HepG2 (cell line): ENCODE results near the gene TUFM. TPM values are rescaled to one million over a fixed set of nuclear protein-coding genes. Genes with fewer than 3 reads are reported as not detected.

Experiments
- ATF3 ChIP-seq: sonication (generic); formaldehyde crosslinking; IDR thresholded peaks from 2 replicates; pipeline ENCODE4 v1.4.0; 2020; ENCODE audit warnings: missing genetic modification reagents
- CREB3 ChIP-seq: sonication (generic); formaldehyde crosslinking; IDR thresholded peaks from 2 replicates; pipeline ENCODE4 v1.5.0; 2020; ENCODE audit warnings: missing genetic modification reagents
- DNMT3B ChIP-seq: conservative IDR thresholded peaks from 2 replicates; pipeline ENCODE4 v1.6.1; 2016; ENCODE audit warnings: missing biosample characterization, control low read depth
- DPF2 ChIP-seq: sonication (generic); formaldehyde crosslinking; IDR thresholded peaks from 2 replicates; pipeline ENCODE4 v1.4.0; 2020; ENCODE audit warnings: mild to moderate bottlenecking, low read depth, missing genetic modification reagents, borderline replicate concordance
- FOXA1 ChIP-seq, 2 experiments: fragments of 450-650 bp in 1 of 2; sonication (generic) in 1 of 2; formaldehyde crosslinking in 1 of 2; IDR thresholded peaks; 2 replicates each; pipeline versions ENCODE4 v1.4.0 to v1.6.1; 2016 to 2020; ENCODE audit warnings: missing genetic modification reagents in 1 of 2
- FOXA3 ChIP-seq: IDR thresholded peaks from 2 replicates; pipeline ENCODE4 v1.6.1; 2016; ENCODE audit warnings: missing genetic modification reagents, missing compliant biosample characterization
- FOXO1 ChIP-seq: sonication (generic); formaldehyde crosslinking; IDR thresholded peaks from 2 replicates; pipeline ENCODE4 v1.4.0; 2020; ENCODE audit warnings: missing genetic modification reagents
- KAT7 ChIP-seq: IDR thresholded peaks from 2 replicates; pipeline ENCODE4 v1.6.1; 2018; ENCODE audit warnings: borderline replicate concordance, missing compliant biosample characterization
- MLXIP ChIP-seq: sonication (generic); formaldehyde crosslinking; IDR thresholded peaks from 2 replicates; pipeline ENCODE4 v1.9.0; 2021; ENCODE audit warnings: missing genetic modification reagents, borderline replicate concordance
- PCBP1 ChIP-seq: fragments of 200-400 bp; formaldehyde crosslinking; IDR thresholded peaks from 2 replicates; pipeline ENCODE4 v1.6.1; 2017; ENCODE audit warnings: mild to moderate bottlenecking, low read depth, low read length, borderline replicate concordance
- POLR2AphosphoS2 ChIP-seq: IDR thresholded peaks from 2 replicates; pipeline ENCODE4 v1.6.1; 2011; ENCODE audit warnings: low read depth, low read length, improper control_type of control experiment
- REL ChIP-seq: sonication (generic); formaldehyde crosslinking; conservative IDR thresholded peaks from 2 replicates; pipeline ENCODE4 v1.8.0; 2022; ENCODE audit warnings: mild to moderate bottlenecking, missing genetic modification reagents, moderate library complexity
- RXRA ChIP-seq: sonication (generic); formaldehyde crosslinking; IDR thresholded peaks from 2 replicates; pipeline ENCODE4 v1.5.1; 2020; ENCODE audit warnings: missing genetic modification reagents
- SP140L ChIP-seq: sonication (generic); formaldehyde crosslinking; IDR thresholded peaks from 2 replicates; pipeline ENCODE4 v1.4.0; 2020; ENCODE audit warnings: missing genetic modification reagents, borderline replicate concordance
- STAT5B ChIP-seq: sonication (generic); formaldehyde crosslinking; IDR thresholded peaks from 2 replicates; pipeline ENCODE4 v1.4.0; 2020; ENCODE audit warnings: missing genetic modification reagents
- TFAP4 ChIP-seq: sonication (generic); IDR thresholded peaks from 2 replicates; pipeline ENCODE4 v1.6.1; 2016; ENCODE audit warnings: low read depth, borderline replicate concordance
- THAP11 ChIP-seq: IDR thresholded peaks from 2 replicates; pipeline ENCODE4 v1.6.1; 2016; ENCODE audit warnings: missing biosample characterization, missing genetic modification reagents
- WIZ ChIP-seq: sonication (generic); formaldehyde crosslinking; IDR thresholded peaks from 2 replicates; pipeline ENCODE4 v1.5.1; 2020; ENCODE audit warnings: mild to moderate bottlenecking, missing genetic modification reagents
- ZC3H13 ChIP-seq: sonication (generic); formaldehyde crosslinking; IDR thresholded peaks from 2 replicates; pipeline ENCODE4 v1.8.1; 2023; ENCODE audit warnings: mild to moderate bottlenecking, missing genetic modification reagents, moderate library complexity
- ZNF121 ChIP-seq: sonication (generic); formaldehyde crosslinking; IDR thresholded peaks from 2 replicates; pipeline ENCODE4 v1.5.0; 2020; ENCODE audit warnings: mild to moderate bottlenecking, missing genetic modification reagents
- ZNF276 ChIP-seq: sonication (generic); formaldehyde crosslinking; IDR thresholded peaks from 2 replicates; pipeline ENCODE4 v1.4.0; 2020; ENCODE audit warnings: mild to moderate bottlenecking, low read depth, missing genetic modification reagents
- ZNF607 ChIP-seq: sonication (generic); formaldehyde crosslinking; IDR thresholded peaks from 2 replicates; pipeline ENCODE4 v1.5.1; 2020; ENCODE audit warnings: missing genetic modification reagents, mild to moderate bottlenecking, borderline replicate concordance
- ZSCAN12 ChIP-seq: sonication (generic); formaldehyde crosslinking; IDR thresholded peaks from 2 replicates; pipeline ENCODE4 v1.9.0; 2021; ENCODE audit warnings: mild to moderate bottlenecking, missing genetic modification reagents
- polyA plus RNA-seq, 8 experiments: library from polyadenylated mRNA; depleted of rRNA in 3 of 8; stranded (reverse) in 7 of 8; unstranded in 1 of 8; fragments of >200 nt; fragmentation: Illumina TruSeq in 4 of 8; extraction: Trizol in 4 of 8; gene quantifications; 2 replicates each; pipeline versions ENCODE4 v1.2.1 to v1.2.3, GENCODE V29; 2011 to 2016; ENCODE audit warnings: low read depth in 4 of 8, missing spikeins in 1 of 8, mixed read lengths in 1 of 8; ENCODE audit not compliant: insufficient read depth in 1 of 8
- total RNA-seq, 5 experiments: library from RNA; depleted of rRNA; stranded (reverse); fragments of >200 nt; fragmentation: Illumina TruSeq; extraction: Trizol; gene quantifications; 2 replicates each; pipeline ENCODE4 v1.2.3, GENCODE V29; 2016; ENCODE audit warnings: low read depth in 1 of 5

Gene TUFM
- total and polyA plus RNA-seq, 2 of the 13 experiments (the other 11 are each of a cell fraction or from before 2014, with no cell fraction given) = 206 to 298 TPM

GRCh38 chr16:28822520-28823290, 23.4 kb downstream of the TUFM start, which contains the start of gene ATXN2L (continued):
- TF ChIP-seq WIZ (CRISPR knock-in tag) = no peak
- peak; percentile 70; the same call in 1 of the 2 replicates for TF ChIP-seq TFAP4
- TF ChIP-seq PCBP1 = peak; percentile 99
- peak; percentile 94 for TF ChIP-seq POLR2AphosphoS2
- TF ChIP-seq ZNF607 = peak; percentile 88
- peak; percentile 38; the same call in 1 of the 2 replicates for TF ChIP-seq MLXIP (CRISPR knock-in tag)
- peak; percentile 63; the same call in 1 of the 2 replicates for TF ChIP-seq CREB3 (CRISPR knock-in tag)
- TF ChIP-seq FOXA3 (CRISPR knock-in tag) = peak; percentile 87
- TF ChIP-seq FOXA1 (IDR thresholded peaks at IDR 0.05) = no peak
- peak; percentile 73 for TF ChIP-seq FOXA1 (CRISPR knock-in tag; IDR thresholded peaks at IDR 0.05)
- TF ChIP-seq DPF2 = 0 out of 2 replicates have a peak, but pooled peaks have one; percentile 36
- peak; percentile 92 for TF ChIP-seq RXRA (CRISPR knock-in tag)
- TF ChIP-seq ZNF276 (CRISPR knock-in tag) = no peak
- TF ChIP-seq ATF3 (CRISPR knock-in tag) = peak; percentile 70
- peak; percentile 91; the same call in 1 of the 2 replicates for TF ChIP-seq ZC3H13 (CRISPR knock-in tag)
- TF ChIP-seq THAP11 = peak; percentile 96
- TF ChIP-seq KAT7 (CRISPR knock-in tag) = peak; percentile 100
- peak; percentile 93 for TF ChIP-seq STAT5B (CRISPR knock-in tag)
- TF ChIP-seq ZSCAN12 = peak; percentile 96; the same call in 1 of the 2 replicates
- TF ChIP-seq DNMT3B (CRISPR knock-in tag) = 0 out of 2 replicates have a peak, but pooled peaks have one; percentile 50
- TF ChIP-seq SP140L (CRISPR knock-in tag) = no peak
- TF ChIP-seq FOXO1 = peak; percentile 79; the same call in 1 of the 2 replicates
- peak; percentile 93 for TF ChIP-seq ZNF121
- TF ChIP-seq REL (CRISPR knock-in tag) = no peak; the same call in 1 of the 2 replicates
